ENCODE data around the gene SGTA. TPM values are rescaled to one million over a fixed set of nuclear protein-coding genes. Genes with fewer than 3 reads are reported as not detected.

Gene SGTA
- total and polyA plus RNA-seq, 2 donors from 2014 or later = 50.4 to 66.2 TPM

- no peak for TF ChIP-seq CTCF (IDR thresholded peaks at IDR 0.05; ENCODE audit: borderline replicate concordance, extremely low read depth, insufficient read depth)
- FAIRE-seq = no peak
- intact Hi-C loops (cut with DNase I) = loop anchor here (5.0 kb wide), 1 partner anchor 108 kb away; no protein-coding TSS in a partner anchor
These were observed 28.2 kb downstream of the SGTA start for GRCh38 chr19:2754659-2755447.

GRCh38 chr19:2751438-2751830 is 31.6 kb downstream of the SGTA start:
- Histone ChIP-seq H3K4me3 (ENCODE audit: low read length in 3 of 3) (no peak overlapping the region), H3K9me3 (ENCODE audit: control insufficient read depth in 2 of 3, insufficient read depth in 1 of 3, low read length in 3 of 3) (no peaks in the 10 kb centered on the region), H3K4me1 (ENCODE audit: control insufficient read depth in 2 of 3, insufficient read depth in 2 of 3, low read depth in 1 of 3, low read length in 3 of 3) (no peaks in the 10 kb centered on the region), H3K9ac (ENCODE audit: low read length in 3 of 3) (no peak overlapping the region), H3K27me3 (ENCODE audit: control insufficient read depth, insufficient read depth, low read length) (no peaks in the 10 kb centered on the region), H3K27ac (ENCODE audit: low read depth in 2 of 2, low read length in 2 of 2) (no peak overlapping the region), H3K36me3 (ENCODE audit: control insufficient read depth in 2 of 3, insufficient read depth in 3 of 3, low read length in 3 of 3) (no peaks in the 10 kb centered on the region)
- FAIRE-seq (no peak), DNase-seq (no peak)
- intact Hi-C loops (cut with DNase I) = loop anchor here (5.0 kb wide), 1 partner anchor 104 kb away; no protein-coding TSS in a partner anchor
- no peak for TF ChIP-seq CTCF (IDR thresholded peaks at IDR 0.05; ENCODE audit: borderline replicate concordance, extremely low read depth, insufficient read depth)

More at GRCh38 chr19:2754659-2755447, 28.2 kb downstream of the SGTA start:
- Histone ChIP-seq H3K36me3 (ENCODE audit: control insufficient read depth in 2 of 3, insufficient read depth in 3 of 3, low read length in 3 of 3) (peaks cover 0 to 9% (median 7%) of the 10 kb centered on the region in 3 donors), H3K9ac (ENCODE audit: low read length in 3 of 3) (no peak overlapping the region), H3K9me3 (ENCODE audit: control insufficient read depth in 2 of 3, insufficient read depth in 1 of 3, low read length in 3 of 3) (no peaks in the 10 kb centered on the region), H3K27ac (ENCODE audit: low read depth in 2 of 2, low read length in 2 of 2) (no peak overlapping the region), H3K4me3 (ENCODE audit: low read length in 3 of 3) (no peak overlapping the region), H3K4me1 (ENCODE audit: control insufficient read depth in 2 of 3, insufficient read depth in 2 of 3, low read depth in 1 of 3, low read length in 3 of 3) (no peaks in the 10 kb centered on the region), H3K27me3 (ENCODE audit: control insufficient read depth, insufficient read depth, low read length) (no peaks in the 10 kb centered on the region)
- no peak for DNase-seq

- no peak for DNase-seq
- intact Hi-C loops (cut with DNase I) = loop anchor here (5.0 kb wide), 1 partner anchor 104 kb away; no protein-coding TSS in a partner anchor
- Histone ChIP-seq H3K4me1 (ENCODE audit: control insufficient read depth in 2 of 3, insufficient read depth in 2 of 3, low read depth in 1 of 3, low read length in 3 of 3) (no peaks in the 10 kb centered on the region), H3K9me3 (ENCODE audit: control insufficient read depth in 2 of 3, insufficient read depth in 1 of 3, low read length in 3 of 3) (no peaks in the 10 kb centered on the region), H3K9ac (ENCODE audit: low read length in 3 of 3) (no peak overlapping the region), H3K36me3 (ENCODE audit: control insufficient read depth in 2 of 3, insufficient read depth in 3 of 3, low read length in 3 of 3) (no peaks in the 10 kb centered on the region), H3K4me3 (ENCODE audit: low read length in 3 of 3) (no peak overlapping the region), H3K27me3 (ENCODE audit: control insufficient read depth, insufficient read depth, low read length) (no peaks in the 10 kb centered on the region), H3K27ac (ENCODE audit: low read depth in 2 of 2, low read length in 2 of 2) (no peak overlapping the region)
- FAIRE-seq = no peak
- TF ChIP-seq CTCF (IDR thresholded peaks at IDR 0.05; ENCODE audit: borderline replicate concordance, extremely low read depth, insufficient read depth) = no peak
These were observed 32.1 kb downstream of the SGTA start for GRCh38 chr19:2750808-2751437.

Data from kidney (tissue), 14 donors.